Prostate gland (tissue), 2 donors: ENCODE results near the gene EBF3.

Experiments
- CTCF ChIP-seq, 4 experiments: fragments of 200-600 bp in 2 of 4; fragments of 450-650 bp in 2 of 4; sonication (generic) in 2 of 4; IDR thresholded peaks; 1 replicate in 3 of 4; 2 replicates in 1 of 4; pipeline ENCODE4 v1.5.1; 2016 to 2019; ENCODE audit warnings: antibody characterized with exemption in 4 of 4, mild to moderate bottlenecking in 2 of 4, moderate library complexity in 2 of 4
- POLR2A ChIP-seq: fragments of 450-650 bp; IDR thresholded peaks from one replicate; pipeline ENCODE4 v1.6.1; 2016; ENCODE audit warnings: antibody characterized with exemption, mild to moderate bottlenecking
- POLR2AphosphoS5 ChIP-seq: sonication (generic); formaldehyde crosslinking; IDR thresholded peaks from one replicate; pipeline ENCODE4 v1.6.1; 2017; ENCODE audit warnings: antibody characterized with exemption

DNA sequence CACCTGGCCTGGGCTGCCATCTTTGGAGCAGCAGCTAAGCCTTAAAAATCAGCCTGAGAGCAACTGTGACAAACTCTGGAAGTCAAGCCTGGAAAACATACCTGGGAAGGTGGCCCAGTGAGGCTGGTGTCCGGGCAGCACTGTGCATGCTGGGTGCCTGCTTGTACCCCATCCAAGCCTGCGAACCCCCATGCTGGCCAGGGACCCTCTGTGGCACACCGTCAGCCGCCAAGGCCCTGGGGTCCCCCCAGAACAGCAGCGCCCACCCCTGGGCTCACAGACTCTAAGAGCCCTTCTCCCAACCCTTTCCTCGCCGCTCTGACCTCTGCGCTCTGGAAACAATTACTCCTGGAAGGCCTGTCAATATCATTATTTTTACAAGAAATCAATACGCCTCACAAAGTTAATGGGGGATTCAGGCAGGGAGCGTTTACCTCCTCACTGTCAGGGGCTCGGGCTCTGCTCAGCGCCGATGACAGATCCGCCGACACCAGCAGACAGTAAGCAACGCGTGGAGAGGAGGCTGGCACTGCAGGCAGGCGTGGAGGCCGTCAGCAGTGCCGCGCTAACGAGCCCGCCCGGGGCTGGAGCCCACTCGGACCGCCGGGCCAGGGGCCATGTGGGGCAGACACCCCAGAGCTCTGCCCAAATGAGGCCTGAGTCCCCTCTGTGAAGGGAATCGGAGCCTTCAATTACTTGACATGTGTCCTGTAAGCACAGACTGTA is 54.4 kb downstream of the EBF3 start:
- TF ChIP-seq CTCF (IDR thresholded peaks at IDR 0.05) = no peak
- no peak for TF ChIP-seq POLR2A
- TF ChIP-seq POLR2AphosphoS5 = no peak
